ENCODE data around the gene TSC22D1. TPM values are rescaled to one million over a fixed set of nuclear protein-coding genes. Genes with fewer than 3 reads are reported as not detected.

The TSC22D1 gene
- total RNA-seq, 1 experiment from 2014 or later, result 37.2 TPM

DNA sequence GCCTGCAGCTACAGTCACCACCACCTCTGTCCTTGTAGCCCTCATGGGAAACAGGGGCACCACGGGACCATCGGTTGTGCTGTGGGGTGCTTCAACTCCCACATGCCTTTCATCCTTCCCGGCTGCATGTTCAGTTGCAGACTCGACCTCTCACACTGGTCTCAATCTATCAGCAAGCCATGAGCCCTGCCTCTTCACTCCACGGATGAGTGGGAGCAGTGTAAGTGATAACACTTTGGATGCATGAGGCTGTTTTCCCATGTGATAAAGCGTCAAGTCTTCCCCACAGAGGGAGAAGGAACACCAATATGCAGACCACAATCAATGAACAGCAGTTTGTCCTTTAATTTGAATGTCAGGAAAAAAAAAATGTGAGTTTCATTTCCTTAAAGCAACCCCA is 190.3 kb downstream of the TSC22D1 start:
- intact Hi-C loops (cut with micrococcal nuclease; ENCODE audit: unreplicated experiment), result no loop called here
- Mint-ChIP-seq H3K9me3 (ENCODE audit: low read depth, unreplicated experiment) (no peaks in the 10 kb centered on the region), H3K4me1 (ENCODE audit: low read depth, unreplicated experiment) (no peaks in the 10 kb centered on the region), H3K4me3 (ENCODE audit: low read depth, unreplicated experiment) (no peak overlapping the region), H3K27ac (ENCODE audit: unreplicated experiment) (no peak overlapping the region), H3K27me3 (ENCODE audit: unreplicated experiment) (no peaks in the 10 kb centered on the region), H3K36me3 (ENCODE audit: insufficient read depth, unreplicated experiment) (no peaks in the 10 kb centered on the region)
- TF ChIP-seq, protein P1, sequence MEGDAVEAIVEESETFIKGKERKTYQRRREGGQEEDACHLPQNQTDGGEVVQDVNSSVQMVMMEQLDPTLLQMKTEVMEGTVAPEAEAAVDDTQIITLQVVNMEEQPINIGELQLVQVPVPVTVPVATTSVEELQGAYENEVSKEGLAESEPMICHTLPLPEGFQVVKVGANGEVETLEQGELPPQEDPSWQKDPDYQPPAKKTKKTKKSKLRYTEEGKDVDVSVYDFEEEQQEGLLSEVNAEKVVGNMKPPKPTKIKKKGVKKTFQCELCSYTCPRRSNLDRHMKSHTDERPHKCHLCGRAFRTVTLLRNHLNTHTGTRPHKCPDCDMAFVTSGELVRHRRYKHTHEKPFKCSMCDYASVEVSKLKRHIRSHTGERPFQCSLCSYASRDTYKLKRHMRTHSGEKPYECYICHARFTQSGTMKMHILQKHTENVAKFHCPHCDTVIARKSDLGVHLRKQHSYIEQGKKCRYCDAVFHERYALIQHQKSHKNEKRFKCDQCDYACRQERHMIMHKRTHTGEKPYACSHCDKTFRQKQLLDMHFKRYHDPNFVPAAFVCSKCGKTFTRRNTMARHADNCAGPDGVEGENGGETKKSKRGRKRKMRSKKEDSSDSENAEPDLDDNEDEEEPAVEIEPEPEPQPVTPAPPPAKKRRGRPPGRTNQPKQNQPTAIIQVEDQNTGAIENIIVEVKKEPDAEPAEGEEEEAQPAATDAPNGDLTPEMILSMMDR (IDR thresholded peaks at IDR 0.05; ENCODE audit: unreplicated experiment), result no peak
- DNase-seq, result no peak
- CTCF ChIA-PET, result no interaction called here
- BruUV-seq (replicated peaks), result no TSS peak

DNA sequence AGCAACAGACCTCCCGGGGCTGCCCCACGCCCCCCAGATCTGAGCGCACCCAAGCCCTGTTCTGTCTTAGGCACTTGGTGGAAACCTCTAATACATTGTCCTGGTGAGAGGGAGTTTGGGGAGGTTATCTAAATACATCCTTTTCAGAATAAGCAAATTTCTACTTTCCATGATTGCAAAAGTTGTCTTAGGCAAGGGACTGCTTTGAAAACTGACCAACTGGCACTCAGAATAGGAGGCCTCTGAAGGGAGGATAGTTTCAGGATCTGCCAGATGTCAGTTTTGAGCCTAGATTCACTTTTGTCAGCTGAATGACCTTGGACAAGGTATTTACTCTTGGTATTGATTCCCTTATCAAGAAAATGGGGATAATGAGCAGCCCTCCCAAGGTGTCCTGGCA is 190.7 kb downstream of the TSC22D1 start:
- CTCF ChIA-PET, result no interaction called here
- intact Hi-C loops (cut with micrococcal nuclease; ENCODE audit: unreplicated experiment), result no loop called here
- no peak for DNase-seq
- Mint-ChIP-seq H3K4me3 (ENCODE audit: low read depth, unreplicated experiment) (no peak overlapping the region), H3K27me3 (ENCODE audit: unreplicated experiment) (no peaks in the 10 kb centered on the region), H3K9me3 (ENCODE audit: low read depth, unreplicated experiment) (no peaks in the 10 kb centered on the region), H3K36me3 (ENCODE audit: insufficient read depth, unreplicated experiment) (no peaks in the 10 kb centered on the region), H3K4me1 (ENCODE audit: low read depth, unreplicated experiment) (no peaks in the 10 kb centered on the region), H3K27ac (ENCODE audit: unreplicated experiment) (no peak overlapping the region)
- no TSS peak for BruUV-seq (replicated peaks)
- TF ChIP-seq, protein P1 (IDR thresholded peaks at IDR 0.05; ENCODE audit: unreplicated experiment), result no peak

DNA sequence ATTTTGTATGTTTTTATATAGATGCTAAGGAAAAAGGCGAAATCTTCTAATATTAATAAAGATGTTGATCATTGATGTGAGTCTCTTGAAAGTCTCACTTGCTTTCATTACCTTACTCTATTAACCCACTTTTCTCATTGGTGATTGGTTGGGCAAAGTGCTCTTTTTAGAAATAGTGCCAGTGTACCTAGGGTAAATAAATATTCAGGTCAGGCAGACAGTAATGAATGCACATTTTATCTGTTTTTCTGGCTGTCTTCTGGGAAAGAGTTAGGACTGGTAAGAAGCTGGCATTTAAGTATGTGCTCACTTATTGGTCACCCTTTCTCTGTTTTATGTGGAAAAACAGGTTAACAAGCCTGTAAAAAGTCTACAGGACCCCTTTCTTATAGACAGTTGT is 191.4 kb downstream of the TSC22D1 start:
- Mint-ChIP-seq H3K4me3 (ENCODE audit: low read depth, unreplicated experiment) (no peak overlapping the region), H3K4me1 (ENCODE audit: low read depth, unreplicated experiment) (no peaks in the 10 kb centered on the region), H3K27me3 (ENCODE audit: unreplicated experiment) (no peaks in the 10 kb centered on the region), H3K9me3 (ENCODE audit: low read depth, unreplicated experiment) (no peaks in the 10 kb centered on the region), H3K27ac (ENCODE audit: unreplicated experiment) (no peak overlapping the region), H3K36me3 (ENCODE audit: insufficient read depth, unreplicated experiment) (no peaks in the 10 kb centered on the region)
- CTCF ChIA-PET, result no interaction called here
- no TSS peak for BruUV-seq (replicated peaks)
- DNase-seq, result no peak
- TF ChIP-seq, protein P1 (IDR thresholded peaks at IDR 0.05; ENCODE audit: unreplicated experiment), result no peak
- intact Hi-C loops (cut with micrococcal nuclease; ENCODE audit: unreplicated experiment), result no loop called here

DNA sequence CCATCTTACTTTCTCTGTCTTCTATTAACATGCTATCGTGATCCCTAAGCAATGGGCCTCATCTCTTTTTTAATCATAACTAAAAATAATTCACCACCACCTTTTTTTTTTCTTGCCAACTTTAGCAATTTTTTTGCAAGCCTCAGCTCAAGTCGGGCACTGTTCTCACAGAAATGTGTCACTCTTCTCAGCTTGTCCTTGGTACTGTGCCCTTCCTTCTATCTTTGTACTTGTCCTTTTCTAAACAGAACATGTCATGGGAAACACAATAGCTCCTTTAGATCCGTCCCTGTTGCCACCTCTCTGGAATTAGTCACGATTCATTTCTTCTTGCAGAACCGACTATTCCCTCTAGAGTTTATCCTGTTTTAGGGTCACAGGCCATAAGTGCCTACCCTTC is 192.2 kb downstream of the TSC22D1 start:
- no peaks in the 10 kb centered on the region for H3K9me3 Mint-ChIP-seq (ENCODE audit: low read depth, unreplicated experiment)
- no peak for DNase-seq
- CTCF ChIA-PET, result interaction anchor here (0.7 kb wide), 1 partner anchor 43 kb away, joined by 3 read pairs; no protein-coding TSS in a partner anchor
- TF ChIP-seq, protein P1 (IDR thresholded peaks at IDR 0.05; ENCODE audit: unreplicated experiment), result no peak
- H3K36me3 Mint-ChIP-seq (ENCODE audit: insufficient read depth, unreplicated experiment), result no peaks in the 10 kb centered on the region
- no peak overlapping the region for H3K27ac Mint-ChIP-seq (ENCODE audit: unreplicated experiment)
- intact Hi-C loops (cut with micrococcal nuclease; ENCODE audit: unreplicated experiment), result no loop called here
- no peak overlapping the region for H3K4me3 Mint-ChIP-seq (ENCODE audit: low read depth, unreplicated experiment)
- H3K4me1 Mint-ChIP-seq (ENCODE audit: low read depth, unreplicated experiment), result peaks cover under 1% of the 10 kb centered on the region
- BruUV-seq (replicated peaks), result no TSS peak
- no peaks in the 10 kb centered on the region for H3K27me3 Mint-ChIP-seq (ENCODE audit: unreplicated experiment)
